Endometrium (tissue), 2 donors: Measurements from ENCODE around the gene NEIL1.

ENCODE experiments used
- FAIRE-seq: peaks from 2 replicates; lab custom pipeline; 2012; peaks lifted over from hg19 to GRCh38; lab: Jason Lieb, UNC
- donor health status: control.
- donor health status: control.

The NEIL1 gene

GRCh38 chr15:75356517-75356916, 9.7 kb downstream of the NEIL1 start:
- FAIRE-seq = no peak

- FAIRE-seq = no peak
These were observed 11.3 kb downstream of the NEIL1 start for GRCh38 chr15:75357976-75358673.

GRCh38 chr15:75358771-75359536, 12.1 kb downstream of the NEIL1 start:
- FAIRE-seq = no peak

- no peak for FAIRE-seq
These were observed 12.9 kb downstream of the NEIL1 start for GRCh38 chr15:75359537-75360250.

- no peak for FAIRE-seq
These were observed 13.6 kb downstream of the NEIL1 start for GRCh38 chr15:75360391-75360790.

- no peak for FAIRE-seq
These were observed 14.0 kb downstream of the NEIL1 start for GRCh38 chr15:75360856-75361255.

GRCh38 chr15:75361361-75361988, 14.6 kb downstream of the NEIL1 start:
- no peak for FAIRE-seq

GRCh38 chr15:75361989-75362641, 15.3 kb downstream of the NEIL1 start:
- FAIRE-seq = no peak

GRCh38 chr15:75362642-75363249, 15.9 kb downstream of the NEIL1 start:
- FAIRE-seq = no peak

GRCh38 chr15:75363786-75364185, 16.9 kb downstream of the NEIL1 start:
- no peak for FAIRE-seq

- FAIRE-seq = no peak
These were observed 18.0 kb downstream of the NEIL1 start for GRCh38 chr15:75364881-75365280.

- no peak for FAIRE-seq
These were observed 19.3 kb downstream of the NEIL1 start for GRCh38 chr15:75366163-75366562.

- FAIRE-seq = no peak
These were observed 20.2 kb downstream of the NEIL1 start for GRCh38 chr15:75367006-75367405.

GRCh38 chr15:75367406-75367912, 20.6 kb downstream of the NEIL1 start:
- no peak for FAIRE-seq

- peak; percentile 48 for FAIRE-seq
These were observed 21.3 kb downstream of the NEIL1 start, which contains the start of gene MAN2C1 for GRCh38 chr15:75367913-75368688. Gene MAN2C1 (minus strand): TSS chr15:75368607. CDS start chr15:75368583, 24 bp downstream.

- no peak for FAIRE-seq
These were observed 21.9 kb downstream of the NEIL1 start for GRCh38 chr15:75368689-75369239.

GRCh38 chr15:75369897-75370581, 23.2 kb downstream of the NEIL1 start:
- no peak for FAIRE-seq

GRCh38 chr15:75371486-75371885, 24.6 kb downstream of the NEIL1 start:
- FAIRE-seq = no peak

- FAIRE-seq = no peak
These were observed 25.3 kb downstream of the NEIL1 start for GRCh38 chr15:75371901-75372688.
